C4-2B (cell line): ENCODE results near the gene ARRB2.

Experiments used
- CTCF ChIP-seq: fragments of 450-650 bp; conservative IDR thresholded peaks from 2 replicates; pipeline ENCODE4 v1.5.1; 2017; ENCODE audit warnings: mild to moderate bottlenecking
- ZFX ChIP-seq: fragments of 450-650 bp; IDR thresholded peaks from 2 replicates; pipeline ENCODE4 v1.6.1; 2017

DNA sequence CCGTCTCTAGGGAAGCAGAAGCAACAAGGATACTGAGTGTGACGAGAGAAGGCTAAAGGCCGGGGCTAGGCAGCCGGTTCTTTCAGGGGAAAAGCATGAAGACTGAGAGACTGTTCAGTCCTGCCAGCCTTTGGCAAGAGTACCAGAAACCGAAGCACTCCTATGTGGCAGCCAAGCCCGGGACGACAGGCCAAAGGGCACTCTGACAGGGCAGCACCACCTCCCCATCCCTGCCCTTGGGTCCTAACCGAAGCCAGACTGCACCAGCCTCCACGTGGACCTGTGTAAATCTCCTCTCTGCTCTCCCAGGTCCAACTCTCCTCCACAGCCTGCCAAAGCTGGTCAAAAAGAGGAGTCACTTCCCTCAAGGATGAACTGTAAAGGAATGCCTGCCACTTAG, 45.4 kb upstream of the ARRB2 start:
- TF ChIP-seq CTCF (no peak), ZFX (no peak)
